K562 (cell line): ENCODE data around the gene DPM2. TPM values are rescaled to one million over a fixed set of nuclear protein-coding genes. Genes with fewer than 3 reads are reported as not detected.

Source experiments
- ATF4 ChIP-seq: fragments of 450-650 bp; formaldehyde crosslinking; IDR thresholded peaks from 2 replicates; pipeline ENCODE4 v1.4.0; 2022; ENCODE audit warnings: mild to moderate bottlenecking, moderate library complexity
- CREB3L1 ChIP-seq: fragments of 450-650 bp; IDR thresholded peaks from 2 replicates; pipeline ENCODE4 v1.6.1; 2014; ENCODE audit warnings: low read depth, mild to moderate bottlenecking, moderate library complexity, borderline replicate concordance
- EGR1 ChIP-seq: fragments of 450-650 bp; conservative IDR thresholded peaks from 2 replicates; pipeline ENCODE4 v1.6.1; 2017; ENCODE audit warnings: mild to moderate bottlenecking
- GATAD2B ChIP-seq: fragments of 450-650 bp; IDR thresholded peaks from 2 replicates; pipeline ENCODE4 v1.6.1; 2017; ENCODE audit warnings: mild to moderate bottlenecking, borderline replicate concordance
- HNRNPLL ChIP-seq: fragments of 200-400 bp; formaldehyde crosslinking; IDR thresholded peaks from 2 replicates; pipeline ENCODE4 v1.6.1; 2017; ENCODE audit warnings: low read length, low read depth, mild to moderate bottlenecking; ENCODE audit not compliant: poor library complexity, severe bottlenecking
- HSF4 ChIP-seq: fragments of 250-450 bp; sonication (Bioruptor Pico); IDR thresholded peaks from 2 replicates; pipeline ENCODE4 v2.1.2; 2022; ENCODE audit warnings: mild to moderate bottlenecking, moderate library complexity, borderline replicate concordance
- IRF9 ChIP-seq: fragments of 450-650 bp; IDR thresholded peaks from 2 replicates; pipeline ENCODE4 v1.6.1; 2016; ENCODE audit warnings: missing biosample characterization, missing genetic modification characterization
- KDM5B ChIP-seq: fragments of 200-600 bp; sonication (generic); IDR thresholded peaks from 2 replicates; pipeline ENCODE4 v1.6.1; 2012; ENCODE audit warnings: low read depth, mild to moderate bottlenecking, moderate library complexity, low read length, control low read depth, inconsistent platforms; ENCODE audit not compliant: insufficient replicate concordance
- MAFF ChIP-seq: IDR thresholded peaks from 2 replicates; pipeline ENCODE4 v1.6.1; 2012; ENCODE audit warnings: low read length, improper control_type of control experiment
- MTA3 ChIP-seq: fragments of 450-650 bp; formaldehyde crosslinking; IDR thresholded peaks from 2 replicates; pipeline ENCODE4 v1.6.1; 2017; ENCODE audit warnings: mild to moderate bottlenecking, borderline replicate concordance
- NFYB ChIP-seq: IDR thresholded peaks from 2 replicates; pipeline ENCODE4 v1.6.1; 2011; ENCODE audit warnings: mild to moderate bottlenecking, moderate library complexity; ENCODE audit not compliant: insufficient read length; ENCODE audit errors: extremely low read depth
- NONO ChIP-seq, 2 experiments: fragments of 200-400 bp in 1 of 2; fragments of 450-650 bp in 1 of 2; formaldehyde crosslinking in 1 of 2; IDR thresholded peaks; 2 replicates each; pipeline ENCODE4 v1.6.1; 2017; ENCODE audit warnings: low read depth in 2 of 2, mild to moderate bottlenecking in 2 of 2, moderate library complexity in 2 of 2, low read length in 1 of 2
- RB1 ChIP-seq: fragments of 450-650 bp; IDR thresholded peaks from 2 replicates; pipeline ENCODE4 v1.6.1; 2017; ENCODE audit warnings: low read depth, mild to moderate bottlenecking
- RBM25 ChIP-seq: fragments of 200-400 bp; formaldehyde crosslinking; IDR thresholded peaks from 2 replicates; pipeline ENCODE4 v1.6.1; 2018; ENCODE audit warnings: low read length, low read depth, moderate library complexity; ENCODE audit not compliant: severe bottlenecking
- RBM34 ChIP-seq: fragments of 200-400 bp; formaldehyde crosslinking; IDR thresholded peaks from 2 replicates; pipeline ENCODE4 v1.6.1; 2018; ENCODE audit warnings: low read length, borderline replicate concordance; ENCODE audit not compliant: insufficient read depth
- SP1 ChIP-seq: sonication (generic); formaldehyde crosslinking; IDR thresholded peaks from 2 replicates; pipeline ENCODE4 v1.8.1; 2022; ENCODE audit warnings: mild to moderate bottlenecking, missing genetic modification reagents
- SRF ChIP-seq, 2 experiments: fragments of 250-450, 450-650 bp in 1 of 2; sonication (Bioruptor Pico) in 1 of 2; sonication (generic) in 1 of 2; formaldehyde crosslinking; IDR thresholded peaks; 2 replicates each; pipeline versions ENCODE4 v1.5.0 to v1.5.1; 2020 to 2022; ENCODE audit warnings: mild to moderate bottlenecking in 1 of 2, missing genetic modification reagents in 1 of 2
- TBP ChIP-seq: optimal IDR thresholded peaks from 2 replicates; pipeline ENCODE3; 2011; ENCODE audit warnings: low read depth, low read length, improper control_type of control experiment
- TFAP4 ChIP-seq: sonication (generic); formaldehyde crosslinking; IDR thresholded peaks from 2 replicates; pipeline ENCODE4 v1.8.0; 2022; ENCODE audit warnings: missing genetic modification reagents, mild to moderate bottlenecking, moderate library complexity, borderline replicate concordance
- U2AF1 ChIP-seq: fragments of 200-400 bp; formaldehyde crosslinking; optimal IDR thresholded peaks from 2 replicates; pipeline ENCODE3; 2017; ENCODE audit warnings: mild to moderate bottlenecking, low read depth, low read length, moderate library complexity
- YY1 ChIP-seq, 3 experiments: IDR thresholded peaks; 2 replicates each; pipeline ENCODE4 v1.6.1; 2011; ENCODE audit warnings: low read length in 2 of 3, mild to moderate bottlenecking in 2 of 3, moderate library complexity in 2 of 3, borderline replicate concordance in 1 of 3, control low read depth in 1 of 3, low read depth in 1 of 3; ENCODE audit not compliant: insufficient read depth in 3 of 3, insufficient replicate concordance in 2 of 3, control insufficient read depth in 1 of 3, insufficient read length in 1 of 3; ENCODE audit errors: extremely low read depth in 1 of 3
- ZEB2 ChIP-seq: fragments of 450-650 bp; IDR thresholded peaks from 2 replicates; pipeline ENCODE4 v1.6.1; 2016
- polyA plus RNA-seq, 8 experiments: library from polyadenylated mRNA; depleted of rRNA in 4 of 8; stranded (reverse) in 5 of 8; unstranded in 3 of 8; fragments of >200 nt; fragmentation: Nextera tagmentation in 2 of 8; fragmentation: Illumina TruSeq in 1 of 8; extraction: Ambion mirVana in 2 of 8; extraction: Trizol in 1 of 8; gene quantifications; 2 replicates each; pipeline versions ENCODE4 v1.2.1 to v1.2.3, GENCODE V29; 2011 to 2014; ENCODE audit warnings: inconsistent platforms in 1 of 8, missing spikeins in 1 of 8
- total RNA-seq, 7 experiments: library from RNA; depleted of rRNA in 6 of 7; stranded (reverse); fragments of >200 nt in 6 of 7; fragmentation: Illumina TruSeq in 2 of 7; extraction: Trizol in 2 of 7; gene quantifications; 2 replicates each; pipeline versions ENCODE4 v1.2.1 to v1.2.3, GENCODE V29; 2011 to 2021; ENCODE audit warnings: low replicate concordance in 1 of 7

Gene DPM2
- total and polyA plus RNA-seq, 9 of the 15 experiments (the other 6 are each of a cell fraction or from before 2014, with no cell fraction given) = 43.5 to 126 (median 71.1) TPM

- no peak for TF ChIP-seq CREB3L1
- TF ChIP-seq TFAP4 (CRISPR knock-in tag) = 0 out of 2 replicates have a peak, but pooled peaks have one; percentile 1
- no peak for TF ChIP-seq SRF (CRISPR knock-in tag; IDR thresholded peaks at IDR 0.05)
- no peak for TF ChIP-seq U2AF1
- peak in 1 of 2 experiments; percentile 86; a peak in 1 of 4 replicates for TF ChIP-seq NONO (IDR thresholded peaks at IDR 0.05; ENCODE audit: low read depth in 2 of 2, low read length in 1 of 2)
- no peak for TF ChIP-seq SP1 (CRISPR knock-in tag)
- TF ChIP-seq NFYB = no peak
- no peak for TF ChIP-seq HNRNPLL
- peak; percentile 42 for TF ChIP-seq KDM5B
- no peak for TF ChIP-seq IRF9 (tag)
- peak; percentile 22; the same call in 1 of the 2 replicates for TF ChIP-seq MTA3
- TF ChIP-seq HSF4 (CRISPR knock-in tag) = no peak
- peak; percentile 67 for TF ChIP-seq EGR1
- peak; percentile 92 for TF ChIP-seq RB1
- no peak for TF ChIP-seq MAFF
- TF ChIP-seq ATF4 = no peak; the same call in 1 of the 2 replicates
- peak; percentile 37 for TF ChIP-seq TBP
- peak; percentile 88 for TF ChIP-seq GATAD2B
- no peak for TF ChIP-seq ZEB2
- TF ChIP-seq RBM25 = peak; percentile 17
- TF ChIP-seq YY1 (IDR thresholded peaks at IDR 0.05; ENCODE audit: borderline replicate concordance in 1 of 3, control insufficient read depth in 1 of 3, extremely low read depth in 1 of 3, insufficient read depth in 3 of 3, insufficient read length in 1 of 3, insufficient replicate concordance in 2 of 3, low read depth in 1 of 3, low read length in 2 of 3) = peak in 1 of 3 experiments; percentile 70
- no peak for TF ChIP-seq RBM34
Observed at GRCh38 chr9:127899128-127899943, 38.3 kb downstream of the DPM2 start, which contains the start of gene ST6GALNAC6 (continued).
